ENCODE measurements around the gene SLC37A1.

SLC37A1 gene

GRCh38 chr21:42523211-42523610, 9.6 kb downstream of the SLC37A1 start:
- no peak for DNase-seq (ENCODE audit: extremely low spot score, insufficient read length, low read depth)
- no peak for FAIRE-seq

- FAIRE-seq (no peak), DNase-seq (ENCODE audit: extremely low spot score, insufficient read length, low read depth) (no peak)
These were observed 10.3 kb downstream of the SLC37A1 start for GRCh38 chr21:42523941-42524340.

GRCh38 chr21:42524341-42525028, 10.8 kb downstream of the SLC37A1 start:
- FAIRE-seq: peak; percentile 86
- no peak for DNase-seq (ENCODE audit: extremely low spot score, insufficient read length, low read depth)

- FAIRE-seq (peak; percentile 45), DNase-seq (ENCODE audit: extremely low spot score, insufficient read length, low read depth) (no peak)
These were observed 11.5 kb downstream of the SLC37A1 start for GRCh38 chr21:42525029-42525581.

- no peak for FAIRE-seq
- no peak for DNase-seq (ENCODE audit: extremely low spot score, insufficient read length, low read depth)
These were observed 12.2 kb downstream of the SLC37A1 start for GRCh38 chr21:42525676-42526378.

- DNase-seq (ENCODE audit: extremely low spot score, insufficient read length, low read depth) (no peak), FAIRE-seq (no peak)
These were observed 12.7 kb downstream of the SLC37A1 start for GRCh38 chr21:42526379-42526727.

GRCh38 chr21:42527127-42527488, 13.5 kb downstream of the SLC37A1 start:
- DNase-seq (ENCODE audit: extremely low spot score, insufficient read length, low read depth) (no peak), FAIRE-seq (no peak)

GRCh38 chr21:42527489-42528158, 14.0 kb downstream of the SLC37A1 start:
- FAIRE-seq: peak; percentile 87
- no peak for DNase-seq (ENCODE audit: extremely low spot score, insufficient read length, low read depth)

GRCh38 chr21:42530167-42530518, 16.5 kb downstream of the SLC37A1 start:
- DNase-seq (ENCODE audit: extremely low spot score, insufficient read length, low read depth): no peak
- no peak for FAIRE-seq

GRCh38 chr21:42531771-42532170, 18.1 kb downstream of the SLC37A1 start:
- DNase-seq (ENCODE audit: extremely low spot score, insufficient read length, low read depth) (no peak), FAIRE-seq (no peak)

- no peak for DNase-seq (ENCODE audit: extremely low spot score, insufficient read length, low read depth)
- no peak for FAIRE-seq
These were observed 19.0 kb downstream of the SLC37A1 start for GRCh38 chr21:42532466-42533181.

GRCh38 chr21:42533306-42533962, 19.8 kb downstream of the SLC37A1 start:
- no peak for DNase-seq (ENCODE audit: extremely low spot score, insufficient read length, low read depth)
- FAIRE-seq: no peak

GRCh38 chr21:42533963-42534355, 20.3 kb downstream of the SLC37A1 start:
- no peak for DNase-seq (ENCODE audit: extremely low spot score, insufficient read length, low read depth)
- no peak for FAIRE-seq

GRCh38 chr21:42534421-42535378, 21.0 kb downstream of the SLC37A1 start:
- peak; percentile 72 for FAIRE-seq
- no peak for DNase-seq (ENCODE audit: extremely low spot score, insufficient read length, low read depth)

- peak; percentile 90 for FAIRE-seq
- DNase-seq (ENCODE audit: extremely low spot score, insufficient read length, low read depth): no peak
These were observed 22.0 kb downstream of the SLC37A1 start for GRCh38 chr21:42535602-42536171.

- DNase-seq (ENCODE audit: extremely low spot score, insufficient read length, low read depth) (no peak), FAIRE-seq (no peak)
These were observed 22.9 kb downstream of the SLC37A1 start for GRCh38 chr21:42536601-42537000.

- no peak for DNase-seq (ENCODE audit: extremely low spot score, insufficient read length, low read depth)
- FAIRE-seq: peak; percentile 5
These were observed 23.6 kb downstream of the SLC37A1 start for GRCh38 chr21:42537106-42537742.

Measured in GM18507 (cell line).